ENCODE results near the gene USP17L21. TPM values are rescaled to one million over a fixed set of nuclear protein-coding genes. Genes with fewer than 3 reads are reported as not detected.

USP17L21 gene
- total RNA-seq, 1 experiment from 2014 or later, result not detected

Other genes starting within 250 kb of the USP17L21 start
- not detected for gene FAM90A26, start 92.5 kb upstream of the USP17L21 start, total RNA-seq (2021; ENCODE audit: unreplicated experiment)
- not detected for gene USP17L10, start 52.2 kb upstream of the USP17L21 start, total RNA-seq (2021; ENCODE audit: unreplicated experiment)
- not detected for gene USP17L11, start 47.5 kb upstream of the USP17L21 start, total RNA-seq (2021; ENCODE audit: unreplicated experiment)
- not detected for gene USP17L12, start 42.7 kb upstream of the USP17L21 start, total RNA-seq (2021; ENCODE audit: unreplicated experiment)
- not detected for gene USP17L13, start 38.0 kb upstream of the USP17L21 start, total RNA-seq (2021; ENCODE audit: unreplicated experiment)
- not detected for gene USP17L15, start 28.5 kb upstream of the USP17L21 start, total RNA-seq (2021; ENCODE audit: unreplicated experiment)
- gene USP17L17, start 19.0 kb upstream of the USP17L21 start, total RNA-seq (2021; ENCODE audit: unreplicated experiment), result not detected
- gene USP17L18, start 14.2 kb upstream of the USP17L21 start, total RNA-seq (2021; ENCODE audit: unreplicated experiment), result not detected
- not detected for gene USP17L19, start 9.5 kb upstream of the USP17L21 start, total RNA-seq (2021; ENCODE audit: unreplicated experiment)
- not detected for gene USP17L20, start 4.7 kb upstream of the USP17L21 start, total RNA-seq (2021; ENCODE audit: unreplicated experiment)
- gene USP17L22, start 4.7 kb downstream of the USP17L21 start, total RNA-seq (2021; ENCODE audit: unreplicated experiment), result not detected
- gene USP17L24, start 62.3 kb downstream of the USP17L21 start, total RNA-seq (2021; ENCODE audit: unreplicated experiment), result not detected
- gene USP17L25, start 67.0 kb downstream of the USP17L21 start, total RNA-seq (2021; ENCODE audit: unreplicated experiment), result not detected
- not detected for gene USP17L26, start 71.8 kb downstream of the USP17L21 start, total RNA-seq (2021; ENCODE audit: unreplicated experiment)
- gene USP17L5, start 76.5 kb downstream of the USP17L21 start, total RNA-seq (2021; ENCODE audit: unreplicated experiment), result not detected
- gene USP17L27, start 81.3 kb downstream of the USP17L21 start, total RNA-seq (2021; ENCODE audit: unreplicated experiment), result not detected
- gene USP17L28, start 86.0 kb downstream of the USP17L21 start, total RNA-seq (2021; ENCODE audit: unreplicated experiment), result not detected
- not detected for gene USP17L29, start 90.8 kb downstream of the USP17L21 start, total RNA-seq (2021; ENCODE audit: unreplicated experiment)
- not detected for gene USP17L30, start 100.3 kb downstream of the USP17L21 start, total RNA-seq (2021; ENCODE audit: unreplicated experiment)
- gene DEFB131A, start 181.5 kb downstream of the USP17L21 start, total RNA-seq (2021; ENCODE audit: unreplicated experiment), result not detected